Esophagus muscularis mucosa (tissue), 4 donors: ENCODE data around the gene EIF4A2. TPM values are rescaled to one million over a fixed set of nuclear protein-coding genes. Genes with fewer than 3 reads are reported as not detected.

Source experiments
- DNase-seq: peaks from one replicate; pipeline ENCODE4 v3.0.0-alpha.2; 2017; ENCODE audit errors: extremely low spot score
- H3K27ac ChIP-seq, 4 donors: fragments of 200-600 bp; sonication (generic); replicated peaks in 1 of 4; 1 replicate in 3 of 4; 2 replicates in 1 of 4; pipeline ENCODE4 v1.5.1; 2016 to 2019; ENCODE audit warnings: mild to moderate bottlenecking in 1 of 4
- H3K27me3 ChIP-seq, 4 donors: fragments of 200-600 bp; sonication (generic); one replicate each; pipeline versions ENCODE4 v1.5.1 to v1.6.0; 2016 to 2019
- H3K36me3 ChIP-seq, 4 donors: fragments of 200-600 bp; sonication (generic); one replicate each; pipeline ENCODE4 v1.5.1; 2016 to 2019
- H3K4me1 ChIP-seq, 4 donors: fragments of 200-600 bp; sonication (generic); one replicate each; pipeline ENCODE4 v1.5.1; 2016 to 2019
- H3K4me3 ChIP-seq, 4 donors: fragments of 200-600 bp; sonication (generic); 1 replicate in 2 of 4; 2 replicates in 2 of 4; pipeline ENCODE4 v1.5.1; 2016 to 2019; ENCODE audit warnings: mild to moderate bottlenecking in 4 of 4, moderate library complexity in 1 of 4
- H3K9me3 ChIP-seq, 4 donors: fragments of 200-600 bp; sonication (generic); 1 replicate in 3 of 4; 2 replicates in 1 of 4; pipeline ENCODE4 v1.5.1; 2016 to 2019
- CTCF ChIP-seq, 3 experiments: fragments of 200-600 bp in 2 of 3; fragments of 450-650 bp in 1 of 3; sonication (generic) in 2 of 3; IDR thresholded peaks; one replicate each; pipeline ENCODE4 v1.5.1; 2017 to 2019; ENCODE audit warnings: antibody characterized with exemption in 3 of 3, mild to moderate bottlenecking in 2 of 3, moderate library complexity in 1 of 3
- EP300 ChIP-seq: sonication (generic); formaldehyde crosslinking; IDR thresholded peaks from one replicate; pipeline ENCODE4 v1.6.1; 2017; ENCODE audit warnings: antibody characterized with exemption
- POLR2A ChIP-seq: fragments of 450-650 bp; IDR thresholded peaks from one replicate; pipeline ENCODE4 v1.6.1; 2017; ENCODE audit warnings: antibody characterized with exemption, moderate library complexity, mild to moderate bottlenecking, low read depth
- POLR2AphosphoS5 ChIP-seq, 2 donors: sonication (generic); formaldehyde crosslinking; IDR thresholded peaks; one replicate each; pipeline ENCODE4 v1.6.1; 2017; ENCODE audit warnings: antibody characterized with exemption in 2 of 2
- WGBS: methylation state at CpG from one replicate; pipeline ENCODE4 v1.1.5; 2018; 5-methylcytosine and 5-hydroxymethylcytosine counted together
- intact Hi-C: fragments of 100-400 bp; cut with DNase I; formaldehyde crosslinking; loops from one replicate; pipeline ENCODE4 v1.15.1; 2023
- total RNA-seq, 4 donors: library from RNA; depleted of rRNA; stranded (reverse); fragments of >200 nt; gene quantifications; one replicate each; pipeline versions ENCODE4 v1.1.0 to v1.2.1, GENCODE V29; 2016

Gene EIF4A2
- total RNA-seq, 4 donors from 2014 or later: 312 to 516 (median 413) TPM

- TF ChIP-seq POLR2A: no peak
- TF ChIP-seq CTCF (IDR thresholded peaks at IDR 0.05): no peak
- TF ChIP-seq POLR2AphosphoS5 (IDR thresholded peaks at IDR 0.05): no peak
- no peak for TF ChIP-seq EP300
These were observed 33.1 kb upstream of the EIF4A2 start for GRCh38 chr3:186750316-186750715.

GRCh38 chr3:186751480-186751879, 31.9 kb upstream of the EIF4A2 start:
- WGBS: 59% methylated on average over 3 of the region's 3 CpGs
- H3K4me3 ChIP-seq: no peak overlapping the region
- H3K36me3 ChIP-seq: no peaks in the 10 kb centered on the region
- TF ChIP-seq POLR2AphosphoS5 (IDR thresholded peaks at IDR 0.05) (no peak), EP300 (no peak), CTCF (IDR thresholded peaks at IDR 0.05) (no peak), POLR2A (no peak)
- H3K27ac ChIP-seq: no peak overlapping the region
- no peaks in the 10 kb centered on the region for H3K4me1 ChIP-seq
- intact Hi-C loops: no loop called here
- H3K9me3 ChIP-seq: no peaks in the 10 kb centered on the region
- peaks cover 0 to 5% (median 0%) of the 10 kb centered on the region in 4 donors for H3K27me3 ChIP-seq
- no peak for DNase-seq

More at GRCh38 chr3:186750316-186750715, 33.1 kb upstream of the EIF4A2 start:
- Histone ChIP-seq H3K36me3 (no peaks in the 10 kb centered on the region), H3K9me3 (no peaks in the 10 kb centered on the region), H3K27me3 (peaks cover 0 to under 1% (median 0%) of the 10 kb centered on the region in 4 donors), H3K4me1 (no peaks in the 10 kb centered on the region), H3K27ac (no peak overlapping the region), H3K4me3 (no peak overlapping the region)
- no peak for DNase-seq
- 93% methylated on average over 2 of the region's 2 CpGs for WGBS
- intact Hi-C loops: no loop called here

- intact Hi-C loops: no loop called here
- TF ChIP-seq POLR2A (no peak), CTCF (IDR thresholded peaks at IDR 0.05) (no peak)
These were observed 29.4 kb upstream of the EIF4A2 start for GRCh38 chr3:186754006-186754405.

GRCh38 chr3:186754871-186755270, 28.5 kb upstream of the EIF4A2 start:
- H3K4me1 ChIP-seq: no peaks in the 10 kb centered on the region
- H3K36me3 ChIP-seq: no peaks in the 10 kb centered on the region
- peaks cover 0 to 10% (median 0%) of the 10 kb centered on the region in 4 donors for H3K27me3 ChIP-seq
- TF ChIP-seq POLR2A (no peak), POLR2AphosphoS5 (IDR thresholded peaks at IDR 0.05) (no peak), EP300 (no peak), CTCF (IDR thresholded peaks at IDR 0.05) (no peak)
- H3K4me3 ChIP-seq: no peak overlapping the region
- no peak overlapping the region for H3K27ac ChIP-seq
- intact Hi-C loops: no loop called here
- H3K9me3 ChIP-seq: no peaks in the 10 kb centered on the region
- no peak for DNase-seq
- 92% methylated on average over 5 of the region's 5 CpGs for WGBS

More at GRCh38 chr3:186754006-186754405, 29.4 kb upstream of the EIF4A2 start:
- DNase-seq: no peak
- Histone ChIP-seq H3K27ac (no peak overlapping the region), H3K4me1 (no peaks in the 10 kb centered on the region), H3K27me3 (peaks cover 0 to 10% (median 0%) of the 10 kb centered on the region in 4 donors), H3K4me3 (no peak overlapping the region), H3K36me3 (no peaks in the 10 kb centered on the region), H3K9me3 (no peaks in the 10 kb centered on the region)
- WGBS: 84% methylated on average over 7 of the region's 7 CpGs

GRCh38 chr3:186757214-186757613, 26.2 kb upstream of the EIF4A2 start:
- H3K9me3 ChIP-seq: no peaks in the 10 kb centered on the region
- H3K4me3 ChIP-seq: no peak overlapping the region
- no peaks in the 10 kb centered on the region for H3K4me1 ChIP-seq
- WGBS: 85% methylated on average over 8 of the region's 8 CpGs
- intact Hi-C loops: no loop called here
- H3K27ac ChIP-seq: no peak overlapping the region
- TF ChIP-seq POLR2AphosphoS5 (IDR thresholded peaks at IDR 0.05) (no peak), EP300 (no peak), POLR2A (no peak), CTCF (IDR thresholded peaks at IDR 0.05) (no peak)
- no peak for DNase-seq
- H3K27me3 ChIP-seq: peaks cover 0 to 10% (median 0%) of the 10 kb centered on the region in 4 donors
- H3K36me3 ChIP-seq: no peaks in the 10 kb centered on the region
